ENCODE results near the gene TTC3.

TTC3 gene

DNA sequence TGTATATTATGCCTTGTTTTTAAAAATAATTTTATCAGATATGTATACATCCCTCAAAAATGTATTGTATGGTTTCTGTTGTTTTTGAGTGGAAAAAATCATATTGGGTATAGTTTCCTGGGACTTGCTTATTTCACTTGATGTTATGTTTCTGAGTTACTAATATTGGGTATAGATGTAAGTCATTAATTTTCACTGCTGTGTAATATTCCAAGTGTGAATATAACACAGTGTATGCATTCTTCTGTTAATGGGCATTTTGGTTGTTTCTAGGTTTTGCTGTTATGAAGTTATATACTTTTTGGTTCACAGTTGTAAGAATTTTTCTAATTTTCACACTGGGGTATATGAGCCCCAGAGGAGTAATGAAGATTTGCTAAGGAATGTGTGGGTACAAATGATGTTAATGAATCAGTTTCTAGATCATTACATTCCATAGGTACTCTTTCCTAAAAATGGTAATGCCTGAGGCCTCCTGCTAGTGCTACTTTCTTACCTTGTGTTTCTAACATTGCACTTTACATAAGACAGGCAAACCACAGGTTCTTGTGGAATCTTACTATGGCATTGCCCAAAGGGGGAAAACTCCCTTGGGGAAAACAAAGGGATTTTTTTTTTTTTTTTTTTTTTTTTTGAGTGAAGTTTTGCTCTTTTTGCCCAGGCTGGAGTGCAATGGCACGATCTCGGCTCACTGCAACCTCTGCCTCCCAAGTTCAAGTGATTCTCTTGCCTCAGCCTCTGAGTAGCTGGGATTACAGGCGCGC is 3.2 kb downstream of the TTC3 start:
- no peak for DNase-seq (ENCODE audit: low read depth)
- TF ChIP-seq, protein P1, sequence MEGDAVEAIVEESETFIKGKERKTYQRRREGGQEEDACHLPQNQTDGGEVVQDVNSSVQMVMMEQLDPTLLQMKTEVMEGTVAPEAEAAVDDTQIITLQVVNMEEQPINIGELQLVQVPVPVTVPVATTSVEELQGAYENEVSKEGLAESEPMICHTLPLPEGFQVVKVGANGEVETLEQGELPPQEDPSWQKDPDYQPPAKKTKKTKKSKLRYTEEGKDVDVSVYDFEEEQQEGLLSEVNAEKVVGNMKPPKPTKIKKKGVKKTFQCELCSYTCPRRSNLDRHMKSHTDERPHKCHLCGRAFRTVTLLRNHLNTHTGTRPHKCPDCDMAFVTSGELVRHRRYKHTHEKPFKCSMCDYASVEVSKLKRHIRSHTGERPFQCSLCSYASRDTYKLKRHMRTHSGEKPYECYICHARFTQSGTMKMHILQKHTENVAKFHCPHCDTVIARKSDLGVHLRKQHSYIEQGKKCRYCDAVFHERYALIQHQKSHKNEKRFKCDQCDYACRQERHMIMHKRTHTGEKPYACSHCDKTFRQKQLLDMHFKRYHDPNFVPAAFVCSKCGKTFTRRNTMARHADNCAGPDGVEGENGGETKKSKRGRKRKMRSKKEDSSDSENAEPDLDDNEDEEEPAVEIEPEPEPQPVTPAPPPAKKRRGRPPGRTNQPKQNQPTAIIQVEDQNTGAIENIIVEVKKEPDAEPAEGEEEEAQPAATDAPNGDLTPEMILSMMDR (IDR thresholded peaks at IDR 0.05; ENCODE audit: insufficient read depth, low read depth, low read length, missing control alignments): no peak
- H3K4me3 ChIP-seq (ENCODE audit: low read depth, low read length): no peak overlapping the region

DNA sequence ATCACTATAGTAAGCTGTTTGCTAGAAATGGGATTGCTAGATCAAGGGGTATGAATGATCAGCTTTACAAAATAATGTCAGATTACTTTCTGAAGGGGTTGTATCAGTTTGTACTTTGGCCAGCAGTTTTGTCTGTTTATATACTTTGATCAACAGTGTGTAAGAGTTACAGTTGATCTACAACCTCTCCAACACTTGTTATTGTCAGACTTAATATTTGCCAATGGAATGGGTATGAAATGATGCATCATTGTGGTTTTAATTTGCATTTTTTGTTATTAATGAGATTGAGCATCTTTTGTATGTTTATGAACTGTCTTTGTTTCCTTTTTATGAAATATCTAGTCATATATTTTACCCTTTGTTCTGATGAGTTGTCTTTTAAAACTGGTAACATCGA is 4.3 kb downstream of the TTC3 start:
- TF ChIP-seq, protein P1 (IDR thresholded peaks at IDR 0.05; ENCODE audit: insufficient read depth, low read depth, low read length, missing control alignments): no peak
- H3K4me3 ChIP-seq (ENCODE audit: low read depth, low read length): no peak overlapping the region
- DNase-seq (ENCODE audit: low read depth): no peak

DNA sequence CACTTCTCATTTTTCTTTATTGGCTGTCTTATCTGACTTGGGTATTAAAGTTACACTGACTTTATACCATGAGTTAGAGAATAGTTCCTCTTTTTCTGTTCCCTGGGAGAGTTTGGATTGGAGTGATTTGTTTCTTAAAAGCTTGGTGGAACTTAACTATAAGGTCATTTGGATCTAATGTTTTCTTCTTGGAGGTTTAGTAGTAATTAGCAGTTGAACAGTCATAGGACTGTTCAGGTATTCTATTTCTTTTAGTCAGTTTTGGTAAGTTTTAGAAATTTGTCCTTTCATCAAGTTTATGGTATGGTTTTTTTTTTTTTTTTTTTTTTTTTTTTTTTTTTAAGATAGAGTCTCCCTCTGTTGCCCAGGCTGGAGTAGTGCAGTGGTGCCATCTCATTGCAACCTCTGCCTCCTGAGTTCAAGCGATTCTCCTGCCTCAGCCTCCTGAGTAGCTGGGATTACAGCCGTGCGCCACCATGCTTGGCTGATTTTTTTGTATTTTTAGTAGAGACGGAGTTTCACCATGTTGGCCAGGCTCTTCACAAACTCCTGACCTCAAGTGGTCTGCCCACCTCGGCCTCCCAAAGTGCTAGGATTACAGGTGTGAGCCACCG is 6.3 kb downstream of the TTC3 start:
- no peak overlapping the region for H3K4me3 ChIP-seq (ENCODE audit: low read depth, low read length)
- TF ChIP-seq, protein P1 (IDR thresholded peaks at IDR 0.05; ENCODE audit: insufficient read depth, low read depth, low read length, missing control alignments): peak; percentile 21
- peak; percentile 15 for DNase-seq (ENCODE audit: low read depth)

DNA sequence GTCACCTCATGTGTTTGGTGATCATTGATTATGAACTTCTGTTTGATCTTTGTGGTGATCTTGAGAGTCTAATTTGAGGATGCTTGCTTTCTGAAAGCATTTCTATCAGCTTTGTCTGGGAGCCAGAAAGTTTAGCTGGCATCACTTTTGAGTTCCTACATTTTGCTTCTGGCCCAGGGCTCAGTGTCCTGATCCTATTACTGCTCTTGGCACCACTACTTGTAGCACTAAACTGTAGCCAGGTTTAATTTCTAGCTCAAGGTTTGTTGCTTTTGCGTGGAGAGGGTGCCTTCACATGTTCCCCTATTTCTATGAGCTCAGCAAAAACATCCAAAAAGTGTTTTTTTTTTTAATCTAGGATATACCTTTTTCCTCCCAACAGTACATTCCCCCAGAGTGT is 9.3 kb downstream of the TTC3 start:
- DNase-seq (ENCODE audit: low read depth): no peak
- no peak overlapping the region for H3K4me3 ChIP-seq (ENCODE audit: low read depth, low read length)

DNA sequence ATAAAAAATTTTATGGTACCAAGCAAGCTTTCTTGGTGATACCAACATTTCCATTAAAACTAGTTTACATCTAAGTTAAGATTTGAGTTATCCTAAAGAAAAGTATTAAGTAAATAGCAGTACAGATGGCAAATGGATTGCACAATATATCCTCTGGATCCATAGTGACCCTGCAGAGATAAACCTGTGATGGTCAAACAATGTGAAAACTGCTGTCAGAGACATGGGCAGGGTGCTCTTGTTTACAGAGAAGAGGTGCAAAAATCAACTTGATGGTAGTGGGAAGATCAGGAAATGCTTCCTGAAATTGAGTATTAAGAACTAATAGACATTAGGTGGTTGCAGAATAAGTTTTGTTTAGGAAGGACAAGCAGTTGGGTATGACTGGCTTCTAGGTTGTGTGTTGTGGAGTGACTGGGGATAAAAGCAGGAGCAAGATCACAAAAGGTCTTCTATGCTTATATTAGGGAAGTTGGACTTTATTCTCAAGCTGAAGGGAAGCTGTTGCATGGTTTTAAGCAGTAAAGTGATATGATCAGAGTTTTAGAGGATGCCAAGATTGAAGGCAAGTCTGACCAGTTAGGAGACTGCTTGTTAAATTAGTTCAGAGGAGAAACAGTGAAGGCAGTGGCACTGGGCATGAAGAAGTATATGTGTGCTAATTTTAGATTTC is 9.9 kb downstream of the TTC3 start:
- no peak overlapping the region for H3K4me3 ChIP-seq (ENCODE audit: low read depth, low read length)
- TF ChIP-seq, protein P1 (IDR thresholded peaks at IDR 0.05; ENCODE audit: insufficient read depth, low read depth, low read length, missing control alignments): no peak
- no peak for DNase-seq (ENCODE audit: low read depth)

More for the DNA sequence above, 9.3 kb downstream of the TTC3 start:
- TF ChIP-seq, protein P1 (IDR thresholded peaks at IDR 0.05; ENCODE audit: insufficient read depth, low read depth, low read length, missing control alignments): no peak

DNA sequence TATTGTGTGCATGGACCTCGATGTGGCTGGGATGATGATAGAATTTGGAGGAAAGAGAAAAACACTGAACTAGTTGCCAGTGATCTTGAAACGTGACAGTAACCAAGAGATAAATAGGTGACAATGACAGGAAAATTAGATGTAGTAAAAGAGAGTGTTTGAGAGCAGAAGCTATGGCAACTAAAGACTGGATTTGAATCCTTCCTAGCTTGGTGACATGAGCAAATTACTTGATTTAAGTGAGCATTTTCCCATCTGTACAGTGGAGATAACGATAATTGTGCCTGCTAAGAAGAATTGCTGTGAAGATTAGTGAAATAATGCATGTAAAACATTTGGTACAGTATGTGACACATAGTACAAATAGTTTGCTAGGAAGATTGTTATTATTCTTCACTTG is 12.7 kb downstream of the TTC3 start:
- TF ChIP-seq, protein P1 (IDR thresholded peaks at IDR 0.05; ENCODE audit: insufficient read depth, low read depth, low read length, missing control alignments): no peak
- no peak for DNase-seq (ENCODE audit: low read depth)
- no peak overlapping the region for H3K4me3 ChIP-seq (ENCODE audit: low read depth, low read length)

Measured in GM12865 (cell line).